ENCODE results near the gene PAX5.

DNA sequence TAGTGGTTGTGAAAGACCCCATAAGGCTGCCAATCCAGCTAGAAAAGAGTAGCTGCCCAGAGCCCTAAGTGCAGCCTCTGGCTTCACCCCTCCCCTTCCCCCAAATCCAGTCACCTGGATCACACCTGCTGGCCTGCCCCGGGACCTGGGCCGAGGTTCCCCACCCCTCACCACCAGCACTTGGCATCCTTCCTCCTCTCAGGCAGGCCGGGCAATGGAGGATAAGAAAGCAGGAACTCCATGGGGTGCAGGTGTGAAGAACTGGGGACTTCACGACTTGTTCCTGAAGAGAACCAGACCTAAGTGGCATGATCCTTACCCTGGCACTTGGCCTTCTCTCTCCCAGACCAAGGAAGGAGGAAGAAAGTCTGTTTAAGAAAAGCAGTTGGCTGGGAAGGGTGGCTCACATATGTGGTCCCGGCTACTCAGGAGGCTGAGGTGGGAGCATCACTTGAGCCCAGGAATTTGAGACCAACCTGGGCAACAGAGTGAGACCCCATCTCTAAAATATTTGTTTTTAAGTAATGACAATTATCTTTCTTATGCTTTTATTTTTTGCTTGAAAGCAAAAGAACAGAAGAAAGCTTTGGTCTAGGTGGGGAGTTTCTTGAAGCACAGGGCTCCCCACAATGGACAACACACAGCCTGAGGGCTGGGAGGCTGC, 131.1 kb downstream of the PAX5 start:
- TF ChIP-seq, protein P1, sequence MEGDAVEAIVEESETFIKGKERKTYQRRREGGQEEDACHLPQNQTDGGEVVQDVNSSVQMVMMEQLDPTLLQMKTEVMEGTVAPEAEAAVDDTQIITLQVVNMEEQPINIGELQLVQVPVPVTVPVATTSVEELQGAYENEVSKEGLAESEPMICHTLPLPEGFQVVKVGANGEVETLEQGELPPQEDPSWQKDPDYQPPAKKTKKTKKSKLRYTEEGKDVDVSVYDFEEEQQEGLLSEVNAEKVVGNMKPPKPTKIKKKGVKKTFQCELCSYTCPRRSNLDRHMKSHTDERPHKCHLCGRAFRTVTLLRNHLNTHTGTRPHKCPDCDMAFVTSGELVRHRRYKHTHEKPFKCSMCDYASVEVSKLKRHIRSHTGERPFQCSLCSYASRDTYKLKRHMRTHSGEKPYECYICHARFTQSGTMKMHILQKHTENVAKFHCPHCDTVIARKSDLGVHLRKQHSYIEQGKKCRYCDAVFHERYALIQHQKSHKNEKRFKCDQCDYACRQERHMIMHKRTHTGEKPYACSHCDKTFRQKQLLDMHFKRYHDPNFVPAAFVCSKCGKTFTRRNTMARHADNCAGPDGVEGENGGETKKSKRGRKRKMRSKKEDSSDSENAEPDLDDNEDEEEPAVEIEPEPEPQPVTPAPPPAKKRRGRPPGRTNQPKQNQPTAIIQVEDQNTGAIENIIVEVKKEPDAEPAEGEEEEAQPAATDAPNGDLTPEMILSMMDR (IDR thresholded peaks at IDR 0.05), result no peak
- TF ChIP-seq ZFX (IDR thresholded peaks at IDR 0.05; ENCODE audit: borderline replicate concordance), result no peak
